Epidermal melanocyte (primary cell): Measurements from ENCODE around the gene TSPAN31.

ENCODE experiments used
- DNase-seq: peaks from one replicate; pipeline ENCODE4 v3.0.0; 2011; ENCODE audit warnings: low spot score; ENCODE audit not compliant: insufficient read length

The TSPAN31 gene

DNA sequence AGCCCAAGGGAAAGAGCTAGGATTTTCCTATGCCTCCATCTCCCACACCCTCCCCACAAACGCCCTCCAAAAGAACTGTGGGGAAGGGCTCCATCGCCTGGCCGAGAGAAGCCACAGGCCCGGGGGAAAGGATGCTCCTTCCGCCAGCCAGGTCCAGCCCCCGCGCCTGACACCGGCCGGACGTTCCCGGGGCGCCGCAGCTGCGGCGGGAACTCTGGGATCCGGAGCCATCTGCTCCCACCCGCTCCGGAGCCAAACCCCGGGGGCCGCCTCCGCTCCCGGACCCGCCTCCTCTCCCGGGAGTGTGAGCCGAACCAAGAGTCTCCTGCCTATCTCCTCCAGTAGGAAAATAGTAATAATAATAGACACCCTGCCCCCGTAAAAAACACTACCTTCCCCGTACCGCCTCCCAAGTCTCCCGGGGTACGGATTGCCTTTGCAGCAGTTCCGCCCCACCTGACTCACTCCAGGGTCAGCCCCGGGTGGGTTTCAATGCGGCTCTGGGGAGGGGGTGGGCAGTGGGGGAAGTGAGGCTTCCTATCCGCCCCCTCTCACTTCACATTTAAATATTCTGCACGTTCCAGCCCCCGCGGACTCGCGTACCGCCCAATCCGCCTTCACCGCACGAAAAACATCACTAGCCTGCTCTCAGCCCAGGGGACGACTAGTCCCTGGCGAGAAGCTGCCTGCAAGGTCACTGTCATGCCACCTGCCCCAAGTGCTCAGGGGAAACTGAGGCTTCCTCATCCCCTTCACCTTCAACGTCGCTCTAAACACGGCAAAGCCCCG, 8.7 kb upstream of the TSPAN31 start:
- no peak for DNase-seq

GRCh38 chr12:57736741-57737466, 7.9 kb upstream of the TSPAN31 start:
- DNase-seq: no peak

DNA sequence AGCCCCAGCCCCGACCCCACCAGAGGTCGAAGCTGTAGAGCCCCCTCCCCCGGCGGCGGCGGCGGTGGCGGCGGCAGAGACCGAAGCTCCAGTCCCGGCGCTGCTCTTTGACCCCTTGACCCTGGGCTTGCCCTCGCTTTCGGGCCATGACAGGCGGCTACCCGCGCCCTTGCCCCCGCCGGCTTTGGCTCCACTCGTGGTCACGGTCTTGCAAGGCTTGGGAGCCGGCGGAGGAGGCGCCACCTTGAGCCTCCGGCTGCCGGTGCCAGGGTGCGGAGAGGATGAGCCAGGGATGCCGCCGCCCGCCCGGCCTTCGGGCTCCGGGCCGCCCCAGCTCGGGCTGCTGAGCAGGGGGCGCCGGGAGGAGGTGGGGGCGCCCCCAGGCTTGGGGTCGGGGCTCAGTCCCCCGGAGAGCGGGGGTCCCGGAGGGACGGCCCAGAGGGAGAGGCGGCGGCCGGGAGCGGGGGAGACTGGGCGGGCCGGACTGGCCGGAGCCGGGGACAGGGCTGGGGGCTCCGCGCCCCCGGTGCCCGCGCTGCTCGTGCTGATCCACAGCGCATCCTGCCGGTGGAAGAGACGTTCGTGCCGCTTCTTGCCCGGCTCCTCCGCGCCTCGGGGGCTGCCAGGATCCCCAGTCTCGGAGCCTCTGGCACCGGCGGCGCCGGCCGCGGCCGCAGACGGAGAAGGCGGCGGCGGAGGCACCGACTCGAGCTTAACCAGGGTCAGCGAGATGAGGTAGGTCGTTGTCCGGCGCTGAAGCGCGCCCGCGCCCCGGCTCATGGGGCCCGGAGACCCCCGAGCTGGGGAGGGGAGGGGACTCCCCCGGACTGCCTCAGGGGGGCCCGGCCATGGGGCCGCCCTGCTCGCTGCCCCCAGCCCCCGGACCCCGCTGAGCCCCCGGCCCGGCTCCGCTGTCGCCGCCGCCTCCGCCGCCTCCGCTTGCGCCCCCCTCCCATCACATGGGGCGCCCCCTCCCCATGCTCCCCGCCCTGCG, 7.1 kb upstream of the TSPAN31 start:
- DNase-seq: no peak

- DNase-seq: no peak
Observed at GRCh38 chr12:57738661-57739237, 6.1 kb upstream of the TSPAN31 start, which contains the start of gene AGAP2. TSS of gene AGAP2 (minus strand) at chr12:57738742. CDS start at chr12:57738246, 496 bp downstream.

DNA sequence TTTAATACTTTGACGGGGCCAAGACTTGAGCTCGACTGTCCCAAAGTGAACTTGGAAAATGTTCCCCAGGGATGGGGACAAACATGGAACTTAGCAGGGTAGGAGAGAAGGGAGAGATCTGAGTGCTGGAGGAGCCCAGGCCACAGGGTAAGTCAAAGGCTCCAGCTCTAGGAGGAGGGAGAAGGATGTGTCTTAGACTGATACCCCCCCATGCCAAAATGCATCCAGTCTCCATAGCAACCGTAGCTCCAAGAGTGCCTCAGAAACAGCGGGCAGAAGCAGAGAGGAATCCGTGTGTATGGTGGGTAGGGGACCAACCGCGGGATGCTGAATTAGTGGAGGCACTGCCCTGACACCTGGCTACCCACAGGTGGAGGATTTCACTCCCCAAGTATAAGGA, 5.5 kb upstream of the TSPAN31 start:
- no peak for DNase-seq

DNA sequence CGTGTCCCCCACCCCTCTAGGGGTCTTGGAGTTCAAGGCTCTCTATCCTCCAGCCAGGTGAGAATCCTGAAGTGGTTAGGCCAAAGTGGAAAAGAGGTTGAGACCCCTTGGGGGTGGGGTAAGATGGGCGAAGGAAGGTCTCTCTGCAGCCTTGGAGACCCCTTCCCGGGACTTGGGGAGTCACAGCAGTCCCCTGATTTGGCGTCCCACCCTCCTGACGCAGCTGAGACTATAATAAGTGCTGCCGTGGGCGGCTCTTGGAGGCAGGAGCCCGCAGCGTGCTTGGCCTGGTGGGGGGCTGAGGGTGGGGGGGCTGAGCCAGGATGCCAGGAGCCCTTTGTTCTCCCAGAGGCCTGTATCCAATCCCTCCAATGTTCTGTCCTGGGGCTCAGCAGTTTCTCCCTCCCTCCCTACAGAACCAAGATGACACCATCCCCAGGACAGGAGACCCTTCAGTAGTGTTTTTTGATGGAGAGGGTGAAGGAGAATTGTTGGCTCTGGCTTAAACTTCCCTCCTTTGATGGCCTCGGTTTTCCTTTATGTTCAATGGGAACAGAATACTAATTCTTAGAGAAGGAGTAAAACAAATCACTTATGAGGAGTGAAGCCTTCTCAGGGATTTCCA, 4.8 kb upstream of the TSPAN31 start:
- DNase-seq: no peak

DNA sequence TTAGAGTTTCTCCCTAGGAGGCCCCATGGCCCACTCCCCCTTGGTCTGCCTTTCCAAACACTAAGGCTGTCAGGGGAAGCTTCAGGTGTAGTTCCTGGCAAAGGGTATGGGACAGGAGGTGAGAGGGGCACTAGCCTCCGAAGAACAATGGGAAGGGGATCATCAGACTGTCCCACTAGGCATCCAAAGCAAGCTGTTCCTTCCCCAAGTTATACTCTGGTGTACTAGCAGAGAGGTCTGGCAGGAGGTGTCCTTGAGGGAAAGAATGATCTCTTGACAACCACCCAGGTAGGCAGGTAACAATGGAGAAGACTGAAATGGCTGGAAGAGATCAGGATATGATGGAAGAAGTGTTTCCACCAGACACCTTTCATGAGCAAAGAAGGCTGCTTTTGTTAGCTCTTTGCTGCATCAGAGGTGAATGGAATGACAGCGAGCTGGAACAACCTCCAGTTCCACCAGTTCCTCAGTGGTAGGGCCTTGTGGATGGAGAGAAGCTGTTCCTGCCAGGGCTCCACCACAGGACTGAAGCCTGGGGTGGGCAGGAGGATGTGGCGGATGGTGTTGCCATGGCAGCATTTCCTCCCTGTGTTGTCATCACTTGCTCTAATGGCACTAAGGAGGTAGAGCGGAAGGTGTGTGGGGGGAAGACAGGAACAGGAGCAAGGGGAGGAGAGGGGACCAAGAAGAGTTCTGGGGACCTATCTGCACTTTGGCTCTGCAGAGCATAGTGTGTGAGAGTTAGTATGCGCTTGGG, 4.0 kb upstream of the TSPAN31 start:
- no peak for DNase-seq

GRCh38 chr12:57741413-57741789, 3.4 kb upstream of the TSPAN31 start:
- DNase-seq: no peak

DNA sequence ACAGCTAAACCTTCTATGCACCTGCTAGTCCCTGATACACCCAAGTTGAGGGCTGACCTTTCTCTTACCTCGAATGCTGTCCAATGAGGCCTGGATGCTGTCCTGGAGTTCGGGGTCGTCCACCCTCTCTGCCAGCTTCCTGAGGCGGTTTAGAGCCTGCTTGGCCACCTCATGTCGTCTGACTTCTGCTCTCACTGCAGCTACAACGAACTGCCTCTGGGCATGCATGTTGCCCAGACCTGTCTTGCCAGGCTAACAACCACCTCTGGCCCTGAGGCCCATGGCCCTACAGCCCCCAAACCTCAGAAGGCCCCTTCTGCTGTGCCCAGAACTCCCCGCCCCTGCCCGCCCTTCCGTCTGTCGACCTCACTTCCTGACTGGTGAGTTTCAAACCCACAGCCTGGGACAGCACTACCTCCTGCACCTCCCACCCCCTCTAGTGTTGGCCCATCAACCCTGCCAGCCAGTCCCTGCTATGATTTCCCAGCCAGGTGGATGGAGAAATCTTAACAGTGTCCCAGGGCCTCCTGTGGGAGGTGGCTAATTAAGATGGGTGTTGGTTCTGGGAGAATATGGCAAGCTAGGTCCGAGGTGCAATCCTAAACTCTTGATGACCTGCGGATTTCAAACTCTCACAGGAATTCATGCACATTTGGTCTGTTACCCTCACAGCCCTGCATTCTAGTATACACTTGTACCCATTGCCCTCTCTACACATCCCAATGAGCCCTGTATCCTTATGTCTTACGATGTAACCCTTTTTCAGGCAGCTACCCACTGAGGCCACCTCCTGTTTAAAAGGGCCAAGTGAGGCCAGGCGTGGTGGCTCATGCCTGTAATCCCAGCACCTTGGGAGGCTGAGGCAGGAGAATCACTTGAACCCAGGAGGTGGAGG, 2.7 kb upstream of the TSPAN31 start:
- no peak for DNase-seq

DNA sequence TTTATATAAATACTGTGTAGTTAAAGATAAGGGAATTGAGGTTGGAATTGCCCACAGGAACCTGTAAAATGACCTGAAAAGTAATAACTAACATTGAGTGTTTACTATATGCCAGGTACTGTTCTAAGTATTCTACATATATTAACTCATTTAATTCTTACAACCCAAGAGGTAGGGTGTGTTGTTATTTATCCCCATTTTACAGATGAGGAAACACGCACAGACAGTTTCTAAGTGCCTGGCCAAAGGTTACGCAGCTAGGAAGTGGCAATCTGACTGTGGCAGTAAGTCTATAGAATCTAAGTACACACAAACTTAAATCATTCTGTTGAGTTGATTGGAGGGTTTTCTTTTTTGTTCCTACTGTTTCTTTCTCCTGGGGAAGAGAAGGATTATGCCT, 1.1 kb upstream of the TSPAN31 start:
- no peak for DNase-seq

DNA sequence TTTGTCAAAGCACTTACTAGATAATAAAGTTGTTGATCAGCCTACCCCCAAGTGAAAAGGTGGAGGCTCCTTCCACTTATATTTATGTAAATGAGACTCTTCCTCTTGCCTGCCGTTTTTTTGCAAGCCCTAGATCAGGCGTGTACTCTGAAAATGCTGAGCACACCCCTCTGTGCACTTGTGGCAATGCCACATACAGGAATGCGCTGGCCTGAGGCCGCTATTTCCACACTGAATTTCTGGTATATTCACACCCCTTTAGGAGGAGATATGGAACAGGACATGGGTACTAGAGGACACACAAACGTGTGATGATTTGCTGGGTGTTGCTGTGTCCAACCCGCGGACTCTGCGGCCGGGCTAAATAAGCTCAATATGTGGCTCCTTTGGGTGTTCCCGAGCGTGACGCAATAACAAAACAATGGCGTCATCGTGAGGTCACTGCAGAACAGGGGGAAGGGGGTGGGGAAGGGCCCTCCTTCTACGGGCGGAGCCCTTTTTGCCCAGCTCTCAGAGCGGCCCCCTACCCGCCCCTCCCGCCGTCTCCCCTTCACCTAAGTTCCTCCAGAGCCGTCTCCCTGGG, 554 bp upstream of the TSPAN31 start:
- peak; percentile 84 for DNase-seq

GRCh38 chr12:57745485-57745881, 644 bp downstream of the TSPAN31 start:
- DNase-seq: no peak

GRCh38 chr12:57746025-57746424, 1.2 kb downstream of the TSPAN31 start:
- DNase-seq: no peak

DNA sequence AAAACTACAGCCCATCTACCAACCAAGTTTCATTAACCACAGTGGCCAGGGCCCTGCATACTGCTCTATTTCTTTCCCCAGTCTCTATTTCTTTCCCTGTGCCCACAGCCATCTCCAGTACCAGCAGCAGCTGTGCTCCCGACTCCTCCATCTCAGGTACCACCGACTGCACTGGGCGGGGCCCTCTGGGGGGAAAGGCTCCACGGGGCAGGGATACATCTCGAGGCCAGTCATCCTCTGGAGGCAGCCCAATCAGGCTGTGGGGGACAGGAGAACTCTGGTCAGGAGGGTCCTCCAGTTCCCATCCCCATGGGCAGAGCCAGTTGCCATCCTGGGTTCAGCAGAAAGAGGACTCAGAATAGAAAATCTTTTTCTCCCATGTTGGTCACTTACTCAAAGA, 4.2 kb downstream of the TSPAN31 start:
- DNase-seq: no peak

DNA sequence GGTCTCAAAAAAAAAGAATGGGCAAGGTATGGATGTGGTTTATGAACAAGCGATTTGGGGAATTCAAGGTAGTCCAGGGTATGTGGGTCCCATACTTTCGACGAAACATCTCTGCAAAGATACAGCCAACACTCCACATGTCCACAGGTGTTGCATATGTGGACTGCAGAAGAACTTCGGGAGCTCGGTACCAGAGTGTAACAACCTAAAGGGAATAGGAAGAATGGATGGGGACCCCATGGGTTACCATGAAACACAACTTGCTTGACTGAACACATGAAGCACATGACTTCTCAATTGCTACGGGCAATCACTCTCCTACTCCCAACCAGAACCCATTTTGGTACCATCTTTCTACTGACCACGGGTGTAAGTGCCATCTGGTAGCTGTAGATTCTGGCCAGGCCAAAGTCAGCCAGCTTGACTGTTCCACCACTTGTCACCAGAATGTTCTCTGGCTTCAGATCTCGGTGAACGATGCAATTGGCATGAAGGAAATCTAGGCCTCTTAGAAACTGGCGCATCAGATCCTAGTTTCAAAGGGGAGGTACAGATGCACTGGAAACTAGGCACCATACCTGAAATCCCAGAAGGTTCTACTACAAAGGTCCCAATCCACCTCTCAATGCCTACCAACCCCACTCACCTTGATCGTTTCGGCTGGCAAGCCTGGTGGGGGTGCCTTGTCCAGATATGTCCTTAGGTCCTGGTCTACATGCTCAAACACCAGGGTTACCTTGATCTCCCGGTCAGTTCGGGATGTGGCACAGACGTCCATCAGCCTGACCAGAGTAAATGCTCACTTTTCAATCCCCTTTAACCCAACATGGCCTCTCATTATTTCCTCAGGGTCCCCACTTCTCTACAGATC, 6.0 kb downstream of the TSPAN31 start:
- DNase-seq: no peak

GRCh38 chr12:57751432-57751787, 6.6 kb downstream of the TSPAN31 start:
- DNase-seq: no peak

DNA sequence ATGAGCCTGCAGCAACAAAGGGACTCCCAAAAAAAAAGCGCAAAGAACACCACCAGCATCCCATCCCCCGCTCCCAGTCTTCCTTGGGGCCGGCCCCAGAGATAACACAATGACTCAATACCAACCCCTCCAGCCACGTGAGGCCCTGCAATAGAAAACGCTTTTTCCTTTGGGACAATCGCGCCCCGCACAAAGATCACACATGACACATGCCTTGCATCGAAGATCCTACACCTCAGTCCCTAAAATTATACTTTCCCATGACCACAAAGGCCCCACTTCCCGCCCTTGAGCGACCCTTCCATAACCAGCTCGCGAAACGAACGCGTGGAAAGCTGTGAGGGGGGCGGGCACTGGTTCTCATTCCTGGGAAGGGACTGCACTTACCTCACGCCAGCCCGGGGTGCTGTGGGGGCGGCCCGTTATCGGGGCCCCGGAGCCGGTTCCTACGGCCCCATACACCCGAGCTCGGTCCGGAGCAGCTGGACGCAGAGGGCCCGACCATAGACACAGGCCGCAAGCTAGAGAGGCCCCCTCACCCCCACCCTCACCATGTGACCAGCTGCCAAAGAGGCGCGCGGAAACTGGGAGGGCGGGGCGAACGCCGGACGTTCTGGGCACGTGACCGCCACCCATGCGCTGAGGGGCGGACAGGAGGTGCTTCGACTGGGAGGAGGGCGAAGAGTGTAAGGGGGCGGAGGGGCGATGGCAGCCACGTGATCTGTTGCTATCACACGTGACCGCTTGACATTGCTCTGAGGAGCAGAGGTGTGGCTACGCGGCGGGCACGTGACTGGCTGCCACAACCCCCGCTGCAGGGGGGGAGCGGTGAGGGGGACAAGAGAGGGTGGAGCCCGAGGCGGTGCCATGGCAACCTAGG, 7.2 kb downstream of the TSPAN31 start, which contains the start of gene CDK4:
Gene CDK4 (minus strand): TSS at position 523 of the 880 bp plus-strand sequence. CDS start 593 bp downstream, outside the sequence.
- DNase-seq: peak; percentile 100
